Measurements from ENCODE around the gene STAP2. TPM values are rescaled to one million over a fixed set of nuclear protein-coding genes. Genes with fewer than 3 reads are reported as not detected.

Gene STAP2
- total and polyA plus RNA-seq, 4 donors = 24.4 to 32.6 (median 27.3) TPM

DNA sequence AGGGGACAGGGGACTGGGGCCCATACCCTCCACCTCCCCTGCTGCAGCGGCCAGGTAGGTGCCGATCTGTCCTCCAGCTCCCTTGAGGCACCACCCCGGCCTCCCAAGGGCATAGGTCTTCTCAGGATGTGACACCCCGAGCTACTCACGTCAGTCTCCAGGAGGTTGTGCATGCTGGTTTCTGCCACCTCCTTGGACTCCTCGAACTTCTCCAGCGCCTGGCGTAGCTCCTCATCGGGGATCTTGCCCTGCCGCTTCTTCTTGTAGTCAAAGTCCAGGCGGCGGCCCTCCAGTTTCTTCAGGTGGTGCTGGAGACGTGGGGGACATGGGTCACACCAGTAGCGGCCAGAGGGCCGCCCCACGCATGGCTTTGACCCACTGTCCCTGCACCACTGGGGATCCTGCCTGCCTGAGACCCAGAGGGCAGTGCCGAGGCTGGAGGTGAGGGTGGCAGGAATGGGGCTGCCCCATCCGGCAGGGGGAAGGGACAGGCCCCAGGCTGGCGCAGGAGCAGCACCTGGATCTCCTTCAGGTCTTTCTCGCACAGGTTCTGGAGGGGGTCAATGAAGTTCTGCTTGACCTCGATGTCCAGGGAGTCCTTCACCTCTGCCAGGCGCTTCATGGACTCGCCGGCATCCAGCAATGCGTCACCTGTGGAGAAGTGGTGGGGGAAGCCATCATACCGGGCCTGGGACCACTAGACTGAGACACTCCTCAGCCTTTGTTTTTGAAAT, 25.1 kb upstream of the STAP2 start:
- peaks cover 6 to 46% (median 12%) of the 10 kb centered on the region in 5 donors for H3K4me1 ChIP-seq (ENCODE audit: control insufficient read depth in 5 of 5, insufficient read depth in 5 of 5, low read length in 5 of 5)
- H3K27me3 ChIP-seq (ENCODE audit: control insufficient read depth in 3 of 3, insufficient read depth in 3 of 3, low read length in 2 of 3) = no peaks in the 10 kb centered on the region
- H3K9me3 ChIP-seq (ENCODE audit: control insufficient read depth in 4 of 4, insufficient read depth in 3 of 4, low read length in 3 of 4) = no peaks in the 10 kb centered on the region
- TF ChIP-seq, protein P1, sequence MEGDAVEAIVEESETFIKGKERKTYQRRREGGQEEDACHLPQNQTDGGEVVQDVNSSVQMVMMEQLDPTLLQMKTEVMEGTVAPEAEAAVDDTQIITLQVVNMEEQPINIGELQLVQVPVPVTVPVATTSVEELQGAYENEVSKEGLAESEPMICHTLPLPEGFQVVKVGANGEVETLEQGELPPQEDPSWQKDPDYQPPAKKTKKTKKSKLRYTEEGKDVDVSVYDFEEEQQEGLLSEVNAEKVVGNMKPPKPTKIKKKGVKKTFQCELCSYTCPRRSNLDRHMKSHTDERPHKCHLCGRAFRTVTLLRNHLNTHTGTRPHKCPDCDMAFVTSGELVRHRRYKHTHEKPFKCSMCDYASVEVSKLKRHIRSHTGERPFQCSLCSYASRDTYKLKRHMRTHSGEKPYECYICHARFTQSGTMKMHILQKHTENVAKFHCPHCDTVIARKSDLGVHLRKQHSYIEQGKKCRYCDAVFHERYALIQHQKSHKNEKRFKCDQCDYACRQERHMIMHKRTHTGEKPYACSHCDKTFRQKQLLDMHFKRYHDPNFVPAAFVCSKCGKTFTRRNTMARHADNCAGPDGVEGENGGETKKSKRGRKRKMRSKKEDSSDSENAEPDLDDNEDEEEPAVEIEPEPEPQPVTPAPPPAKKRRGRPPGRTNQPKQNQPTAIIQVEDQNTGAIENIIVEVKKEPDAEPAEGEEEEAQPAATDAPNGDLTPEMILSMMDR (IDR thresholded peaks at IDR 0.05; ENCODE audit: control extremely low read depth, extremely low read depth) = no peak
- DNase-seq (no peak), ATAC-seq (ENCODE audit: insufficient read depth, low FRiP score) (no peak)
- no peak overlapping the region for H3K27ac ChIP-seq (ENCODE audit: low read depth in 1 of 2, low read length in 1 of 2)
- H3K36me3 ChIP-seq (ENCODE audit: control insufficient read depth in 4 of 4, insufficient read depth in 4 of 4, low read length in 4 of 4) = peaks cover 9 to 74% (median 33%) of the 10 kb centered on the region in 4 donors
- WGBS, 2 donors = 93 to 94% methylated on average over 25 to 26 of the region's 26 CpGs
- H3K4me3 ChIP-seq = no peak overlapping the region
- no peak overlapping the region for H3K9ac ChIP-seq (ENCODE audit: insufficient read depth in 1 of 2, low read length in 2 of 2)

DNA sequence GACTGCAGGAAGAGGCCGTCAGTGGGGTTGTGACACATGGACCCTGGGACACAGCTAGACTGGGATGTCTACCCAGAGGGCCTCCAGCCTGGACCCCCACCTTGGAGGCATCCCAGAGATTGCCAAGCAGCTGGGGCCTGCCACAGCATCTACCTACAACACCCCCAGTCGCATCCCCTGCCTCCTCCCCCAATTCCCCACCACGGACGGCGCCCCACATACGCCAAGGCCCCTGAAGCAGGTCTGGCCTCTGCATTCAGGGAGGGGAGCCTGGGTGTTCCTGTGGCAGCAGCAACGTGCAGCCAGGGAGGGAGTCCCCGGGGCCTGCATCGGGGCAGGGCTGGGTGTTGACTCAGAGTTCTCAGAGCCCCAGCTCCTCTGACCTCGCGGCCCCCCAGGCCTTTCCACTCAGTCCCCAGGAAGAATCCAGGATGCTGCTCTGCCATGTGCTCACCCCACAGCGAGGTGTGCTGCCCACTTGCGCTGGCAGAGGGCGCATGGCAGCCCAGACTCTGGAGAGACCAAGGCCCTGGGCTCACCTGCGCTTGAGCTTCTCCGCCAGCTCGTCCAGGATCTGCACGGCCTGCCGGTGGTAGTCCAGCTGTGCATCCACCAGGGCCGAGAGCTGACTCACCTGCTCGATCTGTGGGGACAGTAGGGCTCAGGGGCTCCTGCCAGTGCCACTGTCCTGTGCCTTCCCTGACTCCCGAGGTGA, 24.4 kb upstream of the STAP2 start:
- peaks cover under 1 to 38% (median 6%) of the 10 kb centered on the region in 5 donors for H3K4me1 ChIP-seq (ENCODE audit: control insufficient read depth in 5 of 5, insufficient read depth in 5 of 5, low read length in 5 of 5)
- ATAC-seq (ENCODE audit: insufficient read depth, low FRiP score) = no peak
- WGBS, 2 donors = 82 to 88% methylated on average over 22 of the region's 22 CpGs
- no peak overlapping the region for H3K27ac ChIP-seq (ENCODE audit: low read depth in 1 of 2, low read length in 1 of 2)
- H3K27me3 ChIP-seq (ENCODE audit: control insufficient read depth in 3 of 3, insufficient read depth in 3 of 3, low read length in 2 of 3) = no peaks in the 10 kb centered on the region
- H3K9ac ChIP-seq (ENCODE audit: insufficient read depth in 1 of 2, low read length in 2 of 2) = no peak overlapping the region
- TF ChIP-seq, protein P1 (IDR thresholded peaks at IDR 0.05; ENCODE audit: control extremely low read depth, extremely low read depth) = no peak
- no peak overlapping the region for H3K4me3 ChIP-seq
- no peaks in the 10 kb centered on the region for H3K9me3 ChIP-seq (ENCODE audit: control insufficient read depth in 4 of 4, insufficient read depth in 3 of 4, low read length in 3 of 4)
- H3K36me3 ChIP-seq (ENCODE audit: control insufficient read depth in 4 of 4, insufficient read depth in 4 of 4, low read length in 4 of 4) = peaks cover 9 to 75% (median 37%) of the 10 kb centered on the region in 4 donors
- no peak for DNase-seq

DNA sequence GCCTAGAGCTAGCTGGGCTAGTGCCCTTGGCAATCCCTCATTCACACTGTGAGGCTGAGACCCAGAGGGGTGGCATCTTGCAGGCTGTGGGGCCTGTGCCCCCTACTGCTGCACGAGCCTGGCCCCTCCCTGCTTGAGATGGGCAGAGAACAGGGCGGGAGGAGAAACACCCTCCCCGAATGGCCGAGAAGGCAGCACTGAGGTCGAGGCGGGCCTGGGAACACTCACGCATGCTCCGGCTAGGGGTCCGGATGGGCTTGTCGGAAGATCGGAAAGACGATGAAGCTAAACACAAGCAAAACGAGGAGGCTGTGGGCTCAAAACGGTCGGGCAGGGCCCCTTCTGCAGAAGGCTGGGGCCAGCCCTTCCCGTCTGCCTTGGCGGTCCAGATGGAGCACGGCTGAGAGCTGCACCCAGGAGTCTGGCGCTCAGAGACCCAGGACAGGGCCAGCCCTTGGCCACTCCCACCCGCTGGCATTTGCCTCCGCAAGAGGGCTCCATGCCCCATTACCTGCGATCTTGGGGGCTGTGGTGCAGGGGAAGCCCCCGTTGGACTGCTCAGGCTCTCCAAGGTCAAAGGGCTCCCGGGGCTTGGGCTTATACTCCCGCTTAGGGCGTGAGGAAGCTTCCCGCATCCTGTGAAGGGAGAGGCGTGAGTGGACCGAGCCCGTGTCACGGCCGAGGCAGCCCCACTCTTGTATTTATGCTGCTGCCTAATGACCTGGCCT, 23.6 kb upstream of the STAP2 start:
- Histone ChIP-seq H3K9me3 (ENCODE audit: control insufficient read depth in 4 of 4, insufficient read depth in 3 of 4, low read length in 3 of 4) (no peaks in the 10 kb centered on the region), H3K9ac (ENCODE audit: insufficient read depth in 1 of 2, low read length in 2 of 2) (no peak overlapping the region), H3K4me3 (no peak overlapping the region), H3K27ac (ENCODE audit: low read depth in 1 of 2, low read length in 1 of 2) (no peak overlapping the region), H3K27me3 (ENCODE audit: control insufficient read depth in 3 of 3, insufficient read depth in 3 of 3, low read length in 2 of 3) (no peaks in the 10 kb centered on the region), H3K4me1 (ENCODE audit: control insufficient read depth in 5 of 5, insufficient read depth in 5 of 5, low read length in 5 of 5) (peaks cover 0 to 37% (median 4%) of the 10 kb centered on the region in 5 donors), H3K36me3 (ENCODE audit: control insufficient read depth in 4 of 4, insufficient read depth in 4 of 4, low read length in 4 of 4) (peaks cover 9 to 77% (median 39%) of the 10 kb centered on the region in 4 donors)
- DNase-seq (peak in 1 of 3 donors; percentile 34), ATAC-seq (ENCODE audit: insufficient read depth, low FRiP score) (no peak)
- TF ChIP-seq, protein P1 (IDR thresholded peaks at IDR 0.05; ENCODE audit: control extremely low read depth, extremely low read depth) = no peak
- 88% methylated on average over 31 to 32 of the region's 32 CpGs for WGBS, 2 donors

Measured in lung (tissue), 12 donors.